ENCODE results near the gene EEF1E1. TPM values are rescaled to one million over a fixed set of nuclear protein-coding genes. Genes with fewer than 3 reads are reported as not detected.

The EEF1E1 gene
- total and polyA plus RNA-seq, 9 of the 15 experiments (the other 6 are each of a cell fraction or from before 2014, with no cell fraction given) = 135 to 1,355 (median 327) TPM

DNA sequence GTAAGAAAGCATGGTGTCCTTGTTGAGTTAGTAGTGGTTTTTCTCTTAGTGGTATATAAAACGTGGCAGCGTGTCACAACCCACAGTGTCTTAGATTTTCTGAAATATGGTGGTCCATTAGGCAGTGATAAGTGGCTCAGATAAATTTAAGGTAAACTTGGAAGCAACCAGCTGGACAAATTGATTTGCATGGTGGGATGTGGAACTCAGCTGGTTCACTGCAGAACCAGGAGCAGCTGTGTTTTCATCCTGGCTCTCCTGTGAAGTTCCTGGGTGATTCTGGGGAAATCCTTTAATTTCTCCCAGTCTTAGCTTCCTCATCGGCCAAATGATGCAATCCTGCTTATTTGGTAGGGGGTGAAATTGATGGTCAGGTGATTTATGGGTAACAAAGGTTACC is 32.9 kb upstream of the EEF1E1 start:
- intact Hi-C loops (cut with micrococcal nuclease) = no loop called here
- no peak for FAIRE-seq
- no peaks in the 10 kb centered on the region for H3K79me2 ChIP-seq (ENCODE audit: control insufficient read depth, insufficient read depth, low read length)
- 2% methylated on average over 3 of the region's 3 CpGs for WGBS (ENCODE audit: insufficient coverage, low coverage, missing lambda C conversion rate)
- peaks cover 19 to 37% of the 10 kb centered on the region in 2 experiments for H3K27me3 ChIP-seq (ENCODE audit: control insufficient read depth in 2 of 2, insufficient read depth in 2 of 2, low read length in 2 of 2)
- no TSS peak for BruUV-seq (replicated peaks)
- CTCF ChIA-PET (ENCODE audit: low intra/inter-chr PET ratio) = no interaction called here
- H3K27ac ChIP-seq (ENCODE audit: extremely low read depth, low read depth, low read length) = no peak overlapping the region
- no peak overlapping the region for H3K4me2 ChIP-seq (ENCODE audit: insufficient read depth, low read length)
- no peak for ATAC-seq
- no peaks in the 10 kb centered on the region; a peak in 1 of 5 replicates for H3K4me1 ChIP-seq (replicated peaks in 1 of 2; ENCODE audit: control insufficient read depth in 2 of 2, insufficient read depth in 2 of 2, low read length in 2 of 2)
- H3K4me3 ChIP-seq = no peak overlapping the region
- DNase-seq (ENCODE audit: extremely low read depth in 1 of 4, low spot score in 3 of 4) = no peak
- in situ Hi-C loops (cut with MboI) = no loop called here
- H4K20me1 ChIP-seq (replicated peaks; ENCODE audit: control insufficient read depth, insufficient read depth, low read length) = no peaks in the 10 kb centered on the region
- no peaks in the 10 kb centered on the region for H3K36me3 ChIP-seq (ENCODE audit: control insufficient read depth, insufficient read depth, low read length)
- no peaks in the 10 kb centered on the region for H3K9me3 ChIP-seq (replicated peaks; ENCODE audit: control insufficient read depth, insufficient read depth, low read depth, low read length)
- POLR2A ChIA-PET = interaction anchor here (0.6 kb wide), 1 partner anchor 369 kb away, joined by 3 read pairs; no protein-coding TSS in a partner anchor
- H3K9me1 ChIP-seq (ENCODE audit: control insufficient read depth, insufficient read depth, low read length) = no peaks in the 10 kb centered on the region
- H3K9ac ChIP-seq (ENCODE audit: insufficient read depth in 1 of 2, low read depth in 2 of 2, low read length in 2 of 2) = no peak overlapping the region
- H2AFZ ChIP-seq (ENCODE audit: low read depth, low read length) = no peak overlapping the region
- TF ChIP-seq GABPB1 (CRISPR knock-in tag; IDR thresholded peaks at IDR 0.05) = no peak
- no peak for TF ChIP-seq RBBP5 (IDR thresholded peaks at IDR 0.05; ENCODE audit: borderline replicate concordance, insufficient read depth, low read length, poor library complexity, severe bottlenecking)
- no peak for TF ChIP-seq ZNF143 (CRISPR knock-in tag; IDR thresholded peaks at IDR 0.05)
- TF ChIP-seq, protein P1, sequence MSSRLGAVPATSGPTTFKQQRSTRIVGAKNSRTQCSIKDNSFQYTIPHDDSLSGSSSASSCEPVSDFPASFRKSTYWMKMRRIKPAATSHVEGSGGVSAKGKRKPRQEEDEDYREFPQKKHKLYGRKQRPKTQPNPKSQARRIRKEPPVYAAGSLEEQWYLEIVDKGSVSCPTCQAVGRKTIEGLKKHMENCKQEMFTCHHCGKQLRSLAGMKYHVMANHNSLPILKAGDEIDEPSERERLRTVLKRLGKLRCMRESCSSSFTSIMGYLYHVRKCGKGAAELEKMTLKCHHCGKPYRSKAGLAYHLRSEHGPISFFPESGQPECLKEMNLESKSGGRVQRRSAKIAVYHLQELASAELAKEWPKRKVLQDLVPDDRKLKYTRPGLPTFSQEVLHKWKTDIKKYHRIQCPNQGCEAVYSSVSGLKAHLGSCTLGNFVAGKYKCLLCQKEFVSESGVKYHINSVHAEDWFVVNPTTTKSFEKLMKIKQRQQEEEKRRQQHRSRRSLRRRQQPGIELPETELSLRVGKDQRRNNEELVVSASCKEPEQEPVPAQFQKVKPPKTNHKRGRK (tag; IDR thresholded peaks at IDR 0.05) = no peak
- no peak for TF ChIP-seq VEZF1 (CRISPR knock-in tag; IDR thresholded peaks at IDR 0.05)
- no peak for TF ChIP-seq ZNF24 (IDR thresholded peaks at IDR 0.05)
- TF ChIP-seq SRSF3 (IDR thresholded peaks at IDR 0.05; ENCODE audit: insufficient read depth, low read length) = no peak
- TF ChIP-seq FIP1L1 (IDR thresholded peaks at IDR 0.05; ENCODE audit: low read depth, low read length, poor library complexity, severe bottlenecking) = no peak
- TF ChIP-seq, protein P2, sequence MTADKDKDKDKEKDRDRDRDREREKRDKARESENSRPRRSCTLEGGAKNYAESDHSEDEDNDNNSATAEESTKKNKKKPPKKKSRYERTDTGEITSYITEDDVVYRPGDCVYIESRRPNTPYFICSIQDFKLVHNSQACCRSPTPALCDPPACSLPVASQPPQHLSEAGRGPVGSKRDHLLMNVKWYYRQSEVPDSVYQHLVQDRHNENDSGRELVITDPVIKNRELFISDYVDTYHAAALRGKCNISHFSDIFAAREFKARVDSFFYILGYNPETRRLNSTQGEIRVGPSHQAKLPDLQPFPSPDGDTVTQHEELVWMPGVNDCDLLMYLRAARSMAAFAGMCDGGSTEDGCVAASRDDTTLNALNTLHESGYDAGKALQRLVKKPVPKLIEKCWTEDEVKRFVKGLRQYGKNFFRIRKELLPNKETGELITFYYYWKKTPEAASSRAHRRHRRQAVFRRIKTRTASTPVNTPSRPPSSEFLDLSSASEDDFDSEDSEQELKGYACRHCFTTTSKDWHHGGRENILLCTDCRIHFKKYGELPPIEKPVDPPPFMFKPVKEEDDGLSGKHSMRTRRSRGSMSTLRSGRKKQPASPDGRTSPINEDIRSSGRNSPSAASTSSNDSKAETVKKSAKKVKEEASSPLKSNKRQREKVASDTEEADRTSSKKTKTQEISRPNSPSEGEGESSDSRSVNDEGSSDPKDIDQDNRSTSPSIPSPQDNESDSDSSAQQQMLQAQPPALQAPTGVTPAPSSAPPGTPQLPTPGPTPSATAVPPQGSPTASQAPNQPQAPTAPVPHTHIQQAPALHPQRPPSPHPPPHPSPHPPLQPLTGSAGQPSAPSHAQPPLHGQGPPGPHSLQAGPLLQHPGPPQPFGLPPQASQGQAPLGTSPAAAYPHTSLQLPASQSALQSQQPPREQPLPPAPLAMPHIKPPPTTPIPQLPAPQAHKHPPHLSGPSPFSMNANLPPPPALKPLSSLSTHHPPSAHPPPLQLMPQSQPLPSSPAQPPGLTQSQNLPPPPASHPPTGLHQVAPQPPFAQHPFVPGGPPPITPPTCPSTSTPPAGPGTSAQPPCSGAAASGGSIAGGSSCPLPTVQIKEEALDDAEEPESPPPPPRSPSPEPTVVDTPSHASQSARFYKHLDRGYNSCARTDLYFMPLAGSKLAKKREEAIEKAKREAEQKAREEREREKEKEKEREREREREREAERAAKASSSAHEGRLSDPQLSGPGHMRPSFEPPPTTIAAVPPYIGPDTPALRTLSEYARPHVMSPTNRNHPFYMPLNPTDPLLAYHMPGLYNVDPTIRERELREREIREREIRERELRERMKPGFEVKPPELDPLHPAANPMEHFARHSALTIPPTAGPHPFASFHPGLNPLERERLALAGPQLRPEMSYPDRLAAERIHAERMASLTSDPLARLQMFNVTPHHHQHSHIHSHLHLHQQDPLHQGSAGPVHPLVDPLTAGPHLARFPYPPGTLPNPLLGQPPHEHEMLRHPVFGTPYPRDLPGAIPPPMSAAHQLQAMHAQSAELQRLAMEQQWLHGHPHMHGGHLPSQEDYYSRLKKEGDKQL (CRISPR knock-in tag; IDR thresholded peaks at IDR 0.05; ENCODE audit: borderline replicate concordance) = no peak
- no peak for TF ChIP-seq E2F3 (CRISPR knock-in tag; IDR thresholded peaks at IDR 0.05)
- TF ChIP-seq MITF (IDR thresholded peaks at IDR 0.05) = no peak
- no peak for TF ChIP-seq FOXK1 (CRISPR knock-in tag; IDR thresholded peaks at IDR 0.05; ENCODE audit: borderline replicate concordance)
- TF ChIP-seq NCOA6 (IDR thresholded peaks at IDR 0.05) = no peak
